Measurements from ENCODE around the gene CCER1. TPM values are rescaled to one million over a fixed set of nuclear protein-coding genes. Genes with fewer than 3 reads are reported as not detected.
A peak's percentile ranks its signal among the peaks of the same experiment; 100 is the strongest.

Gene CCER1
- total RNA-seq, 1 donor from 2014 or later, result not detected

- Histone ChIP-seq H3K4me1 (no peaks in the 10 kb centered on the region), H3K4me3 (no peak overlapping the region), H3K36me3 (no peaks in the 10 kb centered on the region), H3K9me3 (replicated peaks) (no peaks in the 10 kb centered on the region), H3K27me3 (ENCODE audit: low read depth) (no peaks in the 10 kb centered on the region), H3K27ac (replicated peaks) (no peak overlapping the region)
- TF ChIP-seq CTCF (IDR thresholded peaks at IDR 0.05; ENCODE audit: borderline replicate concordance), result no peak
- DNase-seq, result no peak
- intact Hi-C loops (cut with micrococcal nuclease), result no loop called here
Measured at GRCh38 chr12:90963946-90964345, 9.0 kb upstream of the CCER1 start.

DNA sequence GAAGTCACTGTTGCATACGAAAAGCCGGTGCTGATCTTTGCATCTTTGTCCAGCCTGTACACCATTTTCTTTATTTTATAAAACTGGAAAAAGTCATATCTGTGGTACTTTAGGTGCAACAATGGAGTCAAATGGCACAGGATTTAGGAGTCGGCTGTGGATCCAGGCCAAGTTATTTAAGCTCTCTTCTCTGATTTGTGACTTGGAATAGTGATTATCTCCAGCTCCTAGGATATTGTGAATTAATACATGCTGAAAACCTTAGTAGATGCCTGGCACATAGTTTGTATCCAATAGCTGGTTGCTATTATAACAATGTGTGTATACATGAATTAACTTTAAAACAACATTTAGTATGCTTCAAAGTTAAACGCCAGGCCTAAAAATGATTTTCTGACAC, 6.2 kb upstream of the CCER1 start:
- intact Hi-C loops (cut with micrococcal nuclease), result no loop called here
- no peak overlapping the region for H3K27ac ChIP-seq (replicated peaks)
- TF ChIP-seq CTCF (IDR thresholded peaks at IDR 0.05; ENCODE audit: borderline replicate concordance), result no peak
- H3K27me3 ChIP-seq (ENCODE audit: low read depth), result no peaks in the 10 kb centered on the region
- DNase-seq, result no peak
- no peaks in the 10 kb centered on the region for H3K36me3 ChIP-seq
- H3K9me3 ChIP-seq (replicated peaks), result no peaks in the 10 kb centered on the region
- no peak overlapping the region for H3K4me3 ChIP-seq
- no peaks in the 10 kb centered on the region for H3K4me1 ChIP-seq

DNA sequence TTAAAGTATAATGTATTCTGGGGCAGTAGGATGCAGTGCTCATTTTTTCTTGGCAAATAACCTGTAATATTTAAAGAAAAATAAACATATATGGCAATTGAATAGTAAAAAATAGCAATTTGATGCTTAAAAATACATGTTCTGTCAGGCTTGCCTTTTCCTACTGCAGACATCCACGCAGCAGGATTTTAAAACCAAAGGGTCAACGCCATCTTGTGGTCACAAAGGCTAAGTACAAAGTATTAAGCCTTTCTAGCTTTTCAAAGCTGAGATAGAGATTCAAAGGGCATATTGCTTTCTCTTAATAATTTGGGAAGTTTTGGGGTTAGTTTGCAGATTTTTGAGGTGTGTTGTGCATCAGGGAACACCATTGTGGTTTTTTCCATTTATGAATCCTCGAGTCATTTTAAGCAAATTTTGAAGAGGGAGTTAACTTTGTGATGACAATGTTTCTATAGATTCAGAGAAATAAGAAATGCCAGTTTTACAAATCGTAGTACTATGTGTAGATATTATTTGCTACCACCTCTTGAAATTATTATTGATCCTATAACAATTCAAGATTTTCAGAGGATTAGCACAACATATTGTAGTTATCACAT, 4.7 kb upstream of the CCER1 start:
- intact Hi-C loops (cut with micrococcal nuclease), result no loop called here
- Histone ChIP-seq H3K9me3 (replicated peaks) (no peaks in the 10 kb centered on the region), H3K36me3 (no peaks in the 10 kb centered on the region), H3K4me3 (no peak overlapping the region), H3K4me1 (no peaks in the 10 kb centered on the region), H3K27me3 (ENCODE audit: low read depth) (no peaks in the 10 kb centered on the region), H3K27ac (replicated peaks) (no peak overlapping the region)
- TF ChIP-seq CTCF (IDR thresholded peaks at IDR 0.05; ENCODE audit: borderline replicate concordance), result peak; percentile 80
- no peak for DNase-seq

- no peak for TF ChIP-seq CTCF (IDR thresholded peaks at IDR 0.05; ENCODE audit: borderline replicate concordance)
- no peak overlapping the region for H3K27ac ChIP-seq (replicated peaks)
- H3K4me3 ChIP-seq, result no peak overlapping the region
- H3K9me3 ChIP-seq (replicated peaks), result no peaks in the 10 kb centered on the region
- H3K27me3 ChIP-seq (ENCODE audit: low read depth), result no peaks in the 10 kb centered on the region
- intact Hi-C loops (cut with micrococcal nuclease), result no loop called here
- no peak for DNase-seq
- H3K36me3 ChIP-seq, result no peaks in the 10 kb centered on the region
- H3K4me1 ChIP-seq, result no peaks in the 10 kb centered on the region
Measured at GRCh38 chr12:90959032-90959431, 4.1 kb upstream of the CCER1 start.

DNA sequence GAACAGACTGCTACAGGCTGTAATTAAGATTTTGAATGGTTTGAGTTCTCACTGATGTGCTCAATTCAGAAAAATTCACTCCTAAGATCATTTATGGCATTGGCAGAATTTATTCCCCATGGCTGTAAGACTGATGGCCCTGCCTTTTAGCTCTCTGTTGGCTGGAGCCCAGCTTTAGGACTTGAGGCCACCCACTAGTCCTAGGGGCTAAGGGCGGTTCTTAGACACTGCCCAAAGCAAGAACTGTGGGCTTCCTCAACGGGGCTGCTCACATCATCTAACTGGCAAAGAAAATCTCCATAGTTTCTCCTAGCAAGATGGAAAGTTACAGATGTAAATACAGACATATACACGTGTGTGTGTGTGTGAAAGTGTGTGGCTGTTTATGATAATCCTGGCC, 3.4 kb upstream of the CCER1 start:
- Histone ChIP-seq H3K36me3 (no peaks in the 10 kb centered on the region), H3K4me1 (no peaks in the 10 kb centered on the region), H3K27ac (replicated peaks) (no peak overlapping the region), H3K4me3 (no peak overlapping the region), H3K27me3 (ENCODE audit: low read depth) (no peaks in the 10 kb centered on the region), H3K9me3 (replicated peaks) (no peaks in the 10 kb centered on the region)
- intact Hi-C loops (cut with micrococcal nuclease), result no loop called here
- no peak for DNase-seq
- TF ChIP-seq CTCF (IDR thresholded peaks at IDR 0.05; ENCODE audit: borderline replicate concordance), result no peak
